Measurements from ENCODE around the gene SCN7A.

The SCN7A gene

GRCh38 chr2:166513952-166514351, 19.9 kb upstream of the SCN7A start:
- Histone ChIP-seq H3K9me3 (ENCODE audit: control insufficient read depth in 1 of 2, low read length in 2 of 2) (no peaks in the 10 kb centered on the region), H3K9ac (ENCODE audit: low read depth in 1 of 2, low read length in 2 of 2) (no peak overlapping the region), H3K4me1 (ENCODE audit: control insufficient read depth in 1 of 2, insufficient read depth in 2 of 2, low read length in 2 of 2) (no peaks in the 10 kb centered on the region), H3K4me3 (ENCODE audit: low read depth in 1 of 2, low read length in 2 of 2) (no peak overlapping the region), H3K36me3 (ENCODE audit: control insufficient read depth in 1 of 2, insufficient read depth in 2 of 2, low read length in 2 of 2) (no peaks in the 10 kb centered on the region), H3K27ac (ENCODE audit: low read depth, low read length) (no peak overlapping the region), H3K27me3 (ENCODE audit: control insufficient read depth in 1 of 2, insufficient read depth in 2 of 2, low read length in 2 of 2) (no peaks in the 10 kb centered on the region)

GRCh38 chr2:166499281-166499680, 5.2 kb upstream of the SCN7A start:
- Histone ChIP-seq H3K27me3 (ENCODE audit: control insufficient read depth in 1 of 2, insufficient read depth in 2 of 2, low read length in 2 of 2) (no peaks in the 10 kb centered on the region), H3K4me3 (ENCODE audit: low read depth in 1 of 2, low read length in 2 of 2) (no peak overlapping the region), H3K9me3 (ENCODE audit: control insufficient read depth in 1 of 2, low read length in 2 of 2) (no peaks in the 10 kb centered on the region), H3K36me3 (ENCODE audit: control insufficient read depth in 1 of 2, insufficient read depth in 2 of 2, low read length in 2 of 2) (no peaks in the 10 kb centered on the region), H3K9ac (ENCODE audit: low read depth in 1 of 2, low read length in 2 of 2) (no peak overlapping the region), H3K4me1 (ENCODE audit: control insufficient read depth in 1 of 2, insufficient read depth in 2 of 2, low read length in 2 of 2) (no peaks in the 10 kb centered on the region), H3K27ac (ENCODE audit: low read depth, low read length) (no peak overlapping the region)

- no peaks in the 10 kb centered on the region for H3K36me3 ChIP-seq (ENCODE audit: control insufficient read depth in 1 of 2, insufficient read depth in 2 of 2, low read length in 2 of 2)
- no peak overlapping the region for H3K27ac ChIP-seq (ENCODE audit: low read depth, low read length)
- H3K4me3 ChIP-seq (ENCODE audit: low read depth in 1 of 2, low read length in 2 of 2), result no peak overlapping the region
- no peaks in the 10 kb centered on the region for H3K4me1 ChIP-seq (ENCODE audit: control insufficient read depth in 1 of 2, insufficient read depth in 2 of 2, low read length in 2 of 2)
- no peaks in the 10 kb centered on the region for H3K27me3 ChIP-seq (ENCODE audit: control insufficient read depth in 1 of 2, insufficient read depth in 2 of 2, low read length in 2 of 2)
- no peak overlapping the region for H3K9ac ChIP-seq (ENCODE audit: low read depth in 1 of 2, low read length in 2 of 2)
- H3K9me3 ChIP-seq (ENCODE audit: control insufficient read depth in 1 of 2, low read length in 2 of 2), result no peaks in the 10 kb centered on the region
Measured at GRCh38 chr2:166491461-166491860, 2.6 kb downstream of the SCN7A start.

GRCh38 chr2:166487171-166487570, 6.9 kb downstream of the SCN7A start:
- Histone ChIP-seq H3K4me3 (ENCODE audit: low read depth in 1 of 2, low read length in 2 of 2) (no peak overlapping the region), H3K27me3 (ENCODE audit: control insufficient read depth in 1 of 2, insufficient read depth in 2 of 2, low read length in 2 of 2) (no peaks in the 10 kb centered on the region), H3K9ac (ENCODE audit: low read depth in 1 of 2, low read length in 2 of 2) (no peak overlapping the region), H3K4me1 (ENCODE audit: control insufficient read depth in 1 of 2, insufficient read depth in 2 of 2, low read length in 2 of 2) (no peaks in the 10 kb centered on the region), H3K36me3 (ENCODE audit: control insufficient read depth in 1 of 2, insufficient read depth in 2 of 2, low read length in 2 of 2) (no peaks in the 10 kb centered on the region), H3K27ac (ENCODE audit: low read depth, low read length) (no peak overlapping the region), H3K9me3 (ENCODE audit: control insufficient read depth in 1 of 2, low read length in 2 of 2) (no peaks in the 10 kb centered on the region)

- Histone ChIP-seq H3K9ac (ENCODE audit: low read depth in 1 of 2, low read length in 2 of 2) (no peak overlapping the region), H3K27ac (ENCODE audit: low read depth, low read length) (no peak overlapping the region), H3K27me3 (ENCODE audit: control insufficient read depth in 1 of 2, insufficient read depth in 2 of 2, low read length in 2 of 2) (no peaks in the 10 kb centered on the region), H3K36me3 (ENCODE audit: control insufficient read depth in 1 of 2, insufficient read depth in 2 of 2, low read length in 2 of 2) (no peaks in the 10 kb centered on the region), H3K9me3 (ENCODE audit: control insufficient read depth in 1 of 2, low read length in 2 of 2) (no peaks in the 10 kb centered on the region), H3K4me1 (ENCODE audit: control insufficient read depth in 1 of 2, insufficient read depth in 2 of 2, low read length in 2 of 2) (no peaks in the 10 kb centered on the region), H3K4me3 (ENCODE audit: low read depth in 1 of 2, low read length in 2 of 2) (no peak overlapping the region)
Measured at GRCh38 chr2:166485558-166486178, 8.4 kb downstream of the SCN7A start.

- no peak overlapping the region for H3K27ac ChIP-seq (ENCODE audit: low read depth, low read length)
- no peak overlapping the region for H3K4me3 ChIP-seq (ENCODE audit: low read depth in 1 of 2, low read length in 2 of 2)
- no peaks in the 10 kb centered on the region for H3K9me3 ChIP-seq (ENCODE audit: control insufficient read depth in 1 of 2, low read length in 2 of 2)
- no peaks in the 10 kb centered on the region for H3K36me3 ChIP-seq (ENCODE audit: control insufficient read depth in 1 of 2, insufficient read depth in 2 of 2, low read length in 2 of 2)
- H3K4me1 ChIP-seq (ENCODE audit: control insufficient read depth in 1 of 2, insufficient read depth in 2 of 2, low read length in 2 of 2), result no peaks in the 10 kb centered on the region
- H3K27me3 ChIP-seq (ENCODE audit: control insufficient read depth in 1 of 2, insufficient read depth in 2 of 2, low read length in 2 of 2), result no peaks in the 10 kb centered on the region
- H3K9ac ChIP-seq (ENCODE audit: low read depth in 1 of 2, low read length in 2 of 2), result no peak overlapping the region
Measured at GRCh38 chr2:166472332-166472731, 21.7 kb downstream of the SCN7A start.

GRCh38 chr2:166468124-166469024, 25.7 kb downstream of the SCN7A start:
- Histone ChIP-seq H3K27me3 (ENCODE audit: control insufficient read depth in 1 of 2, insufficient read depth in 2 of 2, low read length in 2 of 2) (no peaks in the 10 kb centered on the region), H3K4me1 (ENCODE audit: control insufficient read depth in 1 of 2, insufficient read depth in 2 of 2, low read length in 2 of 2) (no peaks in the 10 kb centered on the region), H3K9me3 (ENCODE audit: control insufficient read depth in 1 of 2, low read length in 2 of 2) (no peaks in the 10 kb centered on the region), H3K36me3 (ENCODE audit: control insufficient read depth in 1 of 2, insufficient read depth in 2 of 2, low read length in 2 of 2) (no peaks in the 10 kb centered on the region), H3K9ac (ENCODE audit: low read depth in 1 of 2, low read length in 2 of 2) (no peak overlapping the region), H3K4me3 (ENCODE audit: low read depth in 1 of 2, low read length in 2 of 2) (no peak overlapping the region), H3K27ac (ENCODE audit: low read depth, low read length) (no peak overlapping the region)

GRCh38 chr2:166464187-166464586, 29.9 kb downstream of the SCN7A start:
- Histone ChIP-seq H3K4me1 (ENCODE audit: control insufficient read depth in 1 of 2, insufficient read depth in 2 of 2, low read length in 2 of 2) (no peaks in the 10 kb centered on the region), H3K27ac (ENCODE audit: low read depth, low read length) (no peak overlapping the region), H3K36me3 (ENCODE audit: control insufficient read depth in 1 of 2, insufficient read depth in 2 of 2, low read length in 2 of 2) (no peaks in the 10 kb centered on the region), H3K27me3 (ENCODE audit: control insufficient read depth in 1 of 2, insufficient read depth in 2 of 2, low read length in 2 of 2) (no peaks in the 10 kb centered on the region), H3K4me3 (ENCODE audit: low read depth in 1 of 2, low read length in 2 of 2) (no peak overlapping the region), H3K9me3 (ENCODE audit: control insufficient read depth in 1 of 2, low read length in 2 of 2) (no peaks in the 10 kb centered on the region), H3K9ac (ENCODE audit: low read depth in 1 of 2, low read length in 2 of 2) (no peak overlapping the region)

- H3K4me3 ChIP-seq (ENCODE audit: low read depth in 1 of 2, low read length in 2 of 2), result no peak overlapping the region
- no peaks in the 10 kb centered on the region for H3K9me3 ChIP-seq (ENCODE audit: control insufficient read depth in 1 of 2, low read length in 2 of 2)
- H3K27ac ChIP-seq (ENCODE audit: low read depth, low read length), result no peak overlapping the region
- no peaks in the 10 kb centered on the region for H3K36me3 ChIP-seq (ENCODE audit: control insufficient read depth in 1 of 2, insufficient read depth in 2 of 2, low read length in 2 of 2)
- no peaks in the 10 kb centered on the region for H3K27me3 ChIP-seq (ENCODE audit: control insufficient read depth in 1 of 2, insufficient read depth in 2 of 2, low read length in 2 of 2)
- H3K4me1 ChIP-seq (ENCODE audit: control insufficient read depth in 1 of 2, insufficient read depth in 2 of 2, low read length in 2 of 2), result no peaks in the 10 kb centered on the region
- H3K9ac ChIP-seq (ENCODE audit: low read depth in 1 of 2, low read length in 2 of 2), result no peak overlapping the region
Measured at GRCh38 chr2:166463640-166464039, 30.4 kb downstream of the SCN7A start.

- Histone ChIP-seq H3K27ac (ENCODE audit: low read depth, low read length) (no peak overlapping the region), H3K9ac (ENCODE audit: low read depth in 1 of 2, low read length in 2 of 2) (no peak overlapping the region), H3K27me3 (ENCODE audit: control insufficient read depth in 1 of 2, insufficient read depth in 2 of 2, low read length in 2 of 2) (no peaks in the 10 kb centered on the region), H3K4me1 (ENCODE audit: control insufficient read depth in 1 of 2, insufficient read depth in 2 of 2, low read length in 2 of 2) (no peaks in the 10 kb centered on the region), H3K9me3 (ENCODE audit: control insufficient read depth in 1 of 2, low read length in 2 of 2) (no peaks in the 10 kb centered on the region), H3K4me3 (ENCODE audit: low read depth in 1 of 2, low read length in 2 of 2) (no peak overlapping the region), H3K36me3 (ENCODE audit: control insufficient read depth in 1 of 2, insufficient read depth in 2 of 2, low read length in 2 of 2) (no peaks in the 10 kb centered on the region)
Measured at GRCh38 chr2:166458674-166459073, 35.4 kb downstream of the SCN7A start.
